Panc1 (cell line): ENCODE results near the gene ANO9.

Experiments
- CTCF ChIP-seq: fragments of 450-650 bp; IDR thresholded peaks from 2 replicates; pipeline ENCODE4 v1.5.1; 2017; ENCODE audit warnings: mild to moderate bottlenecking
- POLR2AphosphoS5 ChIP-seq: IDR thresholded peaks from 2 replicates; pipeline ENCODE4 v1.6.1; 2012; ENCODE audit warnings: mild to moderate bottlenecking, low read depth, low read length, moderate library complexity
- SIN3A ChIP-seq: IDR thresholded peaks from 2 replicates; pipeline ENCODE4 v1.6.1; 2012; ENCODE audit warnings: low read depth, mild to moderate bottlenecking, low read length, moderate library complexity, borderline replicate concordance; ENCODE audit not compliant: insufficient read depth
- TCF7L2 ChIP-seq: IDR thresholded peaks from 2 replicates; pipeline ENCODE4 v1.6.1; 2011; ENCODE audit warnings: mild to moderate bottlenecking, low read depth, low read length, inconsistent platforms
- TF ChIP-seq, protein P1 (sequence below), 2 experiments: IDR thresholded peaks; 2 replicates each; pipeline ENCODE4 v1.6.1; 2011 to 2012; ENCODE audit warnings: low read depth in 2 of 2, control low read depth in 1 of 2, low read length in 1 of 2, mild to moderate bottlenecking in 1 of 2, moderate library complexity in 1 of 2; ENCODE audit not compliant: insufficient read depth in 1 of 2

GRCh38 chr11:377174-377865, 64.5 kb downstream of the ANO9 start:
- TF ChIP-seq POLR2AphosphoS5, result no peak
- no peak for TF ChIP-seq CTCF
- no peak for TF ChIP-seq SIN3A
- TF ChIP-seq, protein P1, sequence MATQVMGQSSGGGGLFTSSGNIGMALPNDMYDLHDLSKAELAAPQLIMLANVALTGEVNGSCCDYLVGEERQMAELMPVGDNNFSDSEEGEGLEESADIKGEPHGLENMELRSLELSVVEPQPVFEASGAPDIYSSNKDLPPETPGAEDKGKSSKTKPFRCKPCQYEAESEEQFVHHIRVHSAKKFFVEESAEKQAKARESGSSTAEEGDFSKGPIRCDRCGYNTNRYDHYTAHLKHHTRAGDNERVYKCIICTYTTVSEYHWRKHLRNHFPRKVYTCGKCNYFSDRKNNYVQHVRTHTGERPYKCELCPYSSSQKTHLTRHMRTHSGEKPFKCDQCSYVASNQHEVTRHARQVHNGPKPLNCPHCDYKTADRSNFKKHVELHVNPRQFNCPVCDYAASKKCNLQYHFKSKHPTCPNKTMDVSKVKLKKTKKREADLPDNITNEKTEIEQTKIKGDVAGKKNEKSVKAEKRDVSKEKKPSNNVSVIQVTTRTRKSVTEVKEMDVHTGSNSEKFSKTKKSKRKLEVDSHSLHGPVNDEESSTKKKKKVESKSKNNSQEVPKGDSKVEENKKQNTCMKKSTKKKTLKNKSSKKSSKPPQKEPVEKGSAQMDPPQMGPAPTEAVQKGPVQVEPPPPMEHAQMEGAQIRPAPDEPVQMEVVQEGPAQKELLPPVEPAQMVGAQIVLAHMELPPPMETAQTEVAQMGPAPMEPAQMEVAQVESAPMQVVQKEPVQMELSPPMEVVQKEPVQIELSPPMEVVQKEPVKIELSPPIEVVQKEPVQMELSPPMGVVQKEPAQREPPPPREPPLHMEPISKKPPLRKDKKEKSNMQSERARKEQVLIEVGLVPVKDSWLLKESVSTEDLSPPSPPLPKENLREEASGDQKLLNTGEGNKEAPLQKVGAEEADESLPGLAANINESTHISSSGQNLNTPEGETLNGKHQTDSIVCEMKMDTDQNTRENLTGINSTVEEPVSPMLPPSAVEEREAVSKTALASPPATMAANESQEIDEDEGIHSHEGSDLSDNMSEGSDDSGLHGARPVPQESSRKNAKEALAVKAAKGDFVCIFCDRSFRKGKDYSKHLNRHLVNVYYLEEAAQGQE (IDR thresholded peaks at IDR 0.05; ENCODE audit: insufficient read depth in 1 of 2, low read depth in 2 of 2, low read length in 1 of 2), result no peak
- no peak for TF ChIP-seq TCF7L2
